NCI-H526 treated with DMSO at 0.1 percent for 48 hours (cell line): Measurements from ENCODE around the gene DCUN1D4.
"Not testable (repeated sequence)": the region's sequence is repeated elsewhere in the genome, so short reads cannot be mapped to it uniquely, and the experiment has no call there.

Experiments
- DNase-seq: peaks from one replicate; lab custom pipeline; 2025; lab: John Stamatoyannopoulos, UW

DCUN1D4 gene

DNA sequence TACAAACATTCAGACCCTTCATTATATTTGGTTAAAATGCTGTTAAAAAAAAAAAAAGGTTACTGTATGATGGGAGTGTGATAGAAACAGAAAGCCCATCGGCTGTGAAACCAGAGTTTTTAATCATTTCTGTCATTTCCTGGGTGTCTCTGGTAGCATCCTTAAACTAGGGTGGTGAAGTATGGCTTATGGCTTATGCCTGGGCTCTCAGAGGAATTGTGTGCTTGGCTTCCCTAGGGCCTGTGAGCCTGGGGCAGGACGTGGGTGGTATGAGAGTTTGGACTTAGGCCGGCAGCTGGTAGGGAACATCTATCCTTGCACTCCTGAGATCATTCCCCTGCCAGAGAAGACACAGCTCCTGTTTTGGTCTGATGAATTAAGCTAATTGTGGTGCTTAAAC lies 52.2 kb downstream of the DCUN1D4 start:
- no peak for DNase-seq

DNA sequence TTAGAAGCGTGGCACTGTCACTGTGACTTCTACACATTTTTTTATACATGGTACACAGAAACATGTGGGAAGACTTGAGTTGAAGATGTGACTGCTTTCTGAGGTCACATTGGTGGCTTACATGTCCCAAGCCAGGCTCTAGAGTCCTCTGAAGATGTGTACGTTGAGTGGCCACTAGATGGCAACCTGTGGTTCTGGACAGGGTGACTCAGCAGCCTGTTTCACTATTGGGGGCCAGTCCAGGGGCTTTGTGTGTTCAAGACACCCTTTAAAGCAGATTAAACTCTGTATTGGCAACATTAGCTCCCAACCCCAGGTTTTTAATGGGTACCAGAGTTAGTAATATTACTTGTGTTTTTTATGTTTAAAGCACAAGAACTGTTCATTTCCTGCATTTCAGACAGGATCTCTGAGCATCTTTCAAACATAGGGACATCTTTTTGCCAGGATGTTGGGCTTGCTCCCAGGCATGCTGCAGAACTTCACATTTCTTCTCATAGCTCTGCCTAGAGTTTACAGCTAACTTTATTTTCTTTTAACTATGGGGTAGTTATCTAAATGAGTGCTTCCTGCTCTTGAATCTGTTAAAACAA lies 53.0 kb downstream of the DCUN1D4 start:
- peak; percentile 49 for DNase-seq

DNA sequence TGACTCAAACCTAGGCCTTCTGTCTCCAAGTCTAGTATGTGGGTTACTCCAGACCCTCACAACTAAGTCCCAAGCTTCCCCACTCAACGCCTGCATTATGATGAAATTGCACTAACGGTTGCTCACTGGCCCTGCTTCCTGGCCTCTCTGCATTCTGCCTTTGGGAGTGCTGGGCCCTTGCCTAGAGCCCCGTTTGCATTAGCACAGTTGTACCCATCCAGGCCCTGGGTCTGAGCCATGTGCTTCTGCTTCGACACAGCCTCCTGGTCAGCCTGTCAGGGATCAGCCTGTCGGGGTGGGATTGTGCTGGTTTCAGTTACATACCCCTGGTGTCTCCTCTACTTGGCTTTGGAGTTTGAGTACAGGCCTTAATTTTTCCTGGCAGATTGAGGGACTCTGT lies 58.4 kb downstream of the DCUN1D4 start:
- DNase-seq = no peak

DNA sequence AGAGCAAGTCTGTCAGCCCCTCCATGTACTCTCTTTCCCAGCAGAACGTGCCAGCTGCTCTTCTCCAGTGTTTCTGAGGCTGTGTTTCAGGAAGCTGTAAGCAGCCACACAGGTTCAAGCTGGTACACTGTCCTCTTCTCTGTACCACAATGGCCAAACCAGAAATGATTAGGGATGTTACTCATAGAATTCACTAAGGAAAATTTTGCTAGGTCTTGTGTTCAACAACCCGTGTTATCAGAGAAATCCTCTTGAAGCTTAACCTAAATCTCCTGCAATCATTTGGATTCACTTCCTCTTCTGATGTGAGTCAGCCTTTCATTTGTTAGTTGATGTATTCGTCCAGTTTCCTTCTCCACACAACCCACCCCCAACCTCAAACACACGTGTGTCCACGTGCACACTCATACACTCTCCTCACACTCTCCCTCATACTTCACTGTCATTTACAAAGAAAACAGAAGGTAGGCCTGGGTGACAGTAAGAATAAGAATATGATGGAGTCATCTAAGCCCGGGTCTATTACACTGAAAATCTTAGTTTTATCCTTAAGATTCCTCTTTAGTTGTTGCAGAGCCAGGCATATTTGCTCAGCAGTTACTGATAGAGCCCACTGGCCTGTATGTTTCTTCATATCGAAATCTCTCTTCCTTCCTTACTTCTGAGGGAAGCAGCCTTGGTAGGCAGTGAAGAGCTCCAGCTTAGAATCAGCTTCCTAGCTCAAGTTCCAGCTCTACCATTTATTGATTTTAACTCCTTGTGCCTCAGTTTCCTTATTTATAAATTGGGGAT lies 63.4 kb downstream of the DCUN1D4 start:
- no peak for DNase-seq

DNA sequence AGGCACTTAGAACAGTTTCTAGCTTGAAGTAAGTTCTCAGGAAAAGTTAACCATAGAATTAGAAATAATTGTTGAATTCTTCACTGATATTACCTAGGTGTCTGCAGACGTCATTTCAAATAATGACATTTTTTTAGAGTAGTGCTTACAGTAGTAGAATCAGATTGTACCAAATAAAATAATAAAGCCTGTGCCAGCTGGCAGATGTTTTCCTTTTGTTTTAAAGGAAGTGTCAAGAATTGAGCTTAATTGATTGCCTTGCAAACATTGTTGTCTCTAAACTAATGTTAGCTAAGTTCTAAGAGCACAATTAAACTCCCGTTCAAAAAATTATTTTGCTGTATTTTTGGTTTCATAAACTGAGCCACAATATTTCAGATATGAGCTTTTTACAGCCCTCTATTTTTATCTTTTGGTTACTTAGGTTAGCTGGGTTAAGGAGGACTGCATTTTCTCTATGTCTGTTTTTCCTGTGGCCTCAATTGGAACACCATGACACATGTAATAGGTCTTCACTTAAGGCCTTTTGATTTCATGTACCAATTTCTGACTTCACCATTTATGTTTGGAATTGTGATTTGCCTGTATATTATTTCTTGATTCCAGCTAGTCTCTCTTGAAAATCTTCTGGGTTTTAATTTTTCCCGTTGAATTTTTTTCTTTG lies 64.2 kb downstream of the DCUN1D4 start:
- DNase-seq = no peak

DNA sequence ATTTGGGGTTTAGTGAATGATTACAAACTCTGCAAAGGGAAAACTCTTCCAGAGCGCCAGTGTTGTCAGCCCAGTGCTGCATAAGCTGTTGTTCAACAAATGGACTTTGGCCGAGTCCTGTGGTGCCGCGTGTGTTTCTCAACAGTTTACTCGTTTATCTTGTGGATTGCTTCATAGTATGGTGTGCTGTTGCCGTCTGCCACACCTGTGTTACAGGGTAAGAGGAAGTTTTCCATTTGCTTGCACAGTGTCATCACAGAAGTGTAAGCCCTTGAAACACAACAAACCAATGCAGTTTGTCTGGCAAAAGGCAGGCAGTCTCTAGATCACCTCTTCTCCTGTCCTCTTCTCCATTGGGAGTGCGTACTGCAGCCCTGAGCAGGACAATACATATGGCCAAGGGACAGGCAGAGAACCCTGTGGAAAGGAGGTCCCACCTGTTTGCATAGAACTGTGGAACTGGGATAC lies 66.3 kb downstream of the DCUN1D4 start:
- no peak for DNase-seq

DNA sequence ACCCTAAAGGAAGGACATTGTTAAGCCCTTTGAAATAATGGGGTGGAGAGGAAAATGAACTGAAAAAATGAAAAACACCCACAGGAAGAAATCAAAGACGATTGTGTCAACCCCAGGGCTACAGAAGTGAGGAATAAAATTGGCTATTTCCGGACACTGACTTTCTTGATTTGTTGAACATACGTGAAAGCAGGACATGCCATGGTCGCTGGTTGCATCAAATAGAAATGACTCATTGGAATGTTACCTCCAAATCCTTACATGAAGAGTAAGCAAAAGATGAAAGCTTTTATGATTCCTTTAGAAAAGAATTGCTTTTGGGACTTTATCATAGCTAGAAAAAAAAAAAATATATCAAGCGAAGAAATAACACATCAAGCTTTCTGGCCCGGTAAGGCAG lies 75.3 kb downstream of the DCUN1D4 start:
- no peak for DNase-seq

DNA sequence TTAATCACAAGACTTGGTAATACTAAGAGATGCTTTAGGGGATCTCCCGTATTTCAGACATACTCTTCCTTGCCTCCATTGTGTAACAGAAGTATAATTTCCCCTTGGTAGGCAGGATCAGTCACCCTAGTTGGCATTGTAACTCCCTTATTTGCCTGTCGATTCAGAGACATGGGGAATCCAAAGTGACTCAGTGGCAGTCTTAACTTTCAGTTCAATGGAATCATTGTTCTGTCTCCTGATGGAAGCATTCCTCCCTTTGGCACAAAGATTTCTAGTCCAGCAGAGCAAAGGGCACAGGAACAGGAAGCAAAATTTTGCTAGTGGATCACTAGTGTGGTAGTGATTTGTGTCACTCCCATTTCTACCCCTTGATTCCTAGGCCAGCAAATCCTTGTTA lies 80.4 kb downstream of the DCUN1D4 start:
- no peak for DNase-seq

DNA sequence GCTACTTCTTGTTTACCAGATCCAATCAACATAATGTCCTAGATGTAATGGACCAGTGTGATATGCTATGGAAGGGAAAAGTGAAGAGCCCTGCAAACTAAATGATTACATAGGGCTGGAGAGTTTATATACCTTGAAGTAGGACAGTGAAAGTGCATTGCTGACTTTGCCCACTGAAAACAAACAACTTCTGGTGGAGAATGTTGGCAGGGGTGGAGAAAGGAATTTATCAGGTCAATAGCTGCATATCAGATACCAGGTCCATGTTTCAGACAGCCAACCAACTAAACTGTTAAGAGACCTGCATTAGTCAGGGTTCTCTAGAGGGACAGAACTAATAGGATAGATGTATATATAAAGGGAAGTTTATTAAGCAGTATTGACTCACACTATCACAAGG lies 82.4 kb downstream of the DCUN1D4 start:
- no peak for DNase-seq

DNA sequence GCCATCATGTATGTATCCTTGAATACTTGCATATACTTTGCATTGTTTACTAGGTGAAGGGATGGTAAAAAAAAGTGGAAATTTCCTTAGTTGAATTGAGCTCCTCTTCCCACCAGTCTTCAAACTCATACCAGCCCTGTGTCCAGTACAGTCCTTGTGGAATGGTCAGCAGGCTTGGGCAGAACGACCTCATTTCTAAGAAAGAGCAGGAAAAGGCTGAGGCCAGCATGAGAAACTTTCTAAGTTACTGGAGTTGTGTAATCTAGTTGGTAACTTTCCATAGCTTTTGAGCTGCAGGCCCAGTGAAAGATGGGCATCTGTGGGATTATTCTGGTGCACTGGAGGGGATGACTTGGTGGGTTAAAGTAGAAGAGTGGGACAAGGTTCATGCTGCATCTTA lies 87.6 kb downstream of the DCUN1D4 start:
- DNase-seq = no peak

DNA sequence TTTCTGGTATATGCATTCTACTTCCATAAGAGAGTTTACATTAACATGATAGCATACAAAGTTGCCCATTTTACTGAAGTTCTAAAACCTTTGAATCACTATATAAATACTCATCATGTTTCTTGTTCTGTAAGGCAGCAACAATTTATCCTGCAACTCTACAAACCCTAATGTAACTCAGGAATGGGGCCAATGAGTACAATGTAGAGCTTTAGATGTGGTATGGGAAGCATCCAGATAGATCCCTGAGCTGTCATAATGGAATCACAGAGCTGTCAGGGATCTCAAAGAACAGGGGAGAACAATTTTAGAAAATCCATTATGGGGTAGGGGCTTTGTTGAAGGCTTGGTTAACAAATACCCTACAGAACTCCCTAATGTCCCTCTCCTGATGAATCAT lies 88.5 kb downstream of the DCUN1D4 start:
- DNase-seq = no peak

DNA sequence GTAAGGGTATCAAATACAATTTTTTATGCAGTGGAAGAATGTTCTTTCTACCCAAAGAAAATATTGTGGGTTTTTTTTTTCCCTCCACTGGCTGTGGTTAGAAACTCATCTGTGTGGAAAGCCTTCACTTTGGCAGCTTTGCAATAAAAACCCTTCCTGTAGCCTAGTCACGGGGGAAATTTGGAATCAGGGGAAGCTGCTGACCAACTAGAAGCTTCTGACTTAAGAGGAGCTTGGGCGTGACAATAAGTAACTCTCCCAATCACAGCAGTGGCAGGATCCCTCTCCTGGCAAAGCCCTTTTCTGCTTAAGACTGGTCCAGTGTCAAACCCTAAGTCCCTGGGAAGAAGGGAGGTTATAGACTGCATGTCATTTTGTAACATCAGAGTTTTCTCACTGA lies 89.3 kb downstream of the DCUN1D4 start:
- DNase-seq = no peak

DNA sequence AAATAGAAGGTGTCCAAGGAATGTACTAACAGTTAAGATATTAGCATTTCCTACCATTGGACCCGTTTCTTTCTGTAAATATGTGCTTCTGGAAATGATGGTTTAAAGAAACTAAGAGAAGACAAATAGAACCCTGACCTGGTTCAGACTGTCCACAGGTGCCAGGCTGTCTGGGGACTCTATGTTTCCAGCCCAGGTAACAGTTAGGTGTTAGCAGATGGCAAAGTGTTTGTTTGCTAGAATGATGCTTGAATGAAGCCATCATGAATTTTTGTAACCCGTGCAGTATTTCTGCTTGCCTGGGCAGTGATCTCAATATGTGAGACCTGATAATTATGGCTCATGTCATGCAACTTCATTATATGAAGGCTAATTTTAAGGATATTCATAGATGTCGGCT lies 89.7 kb downstream of the DCUN1D4 start:
- DNase-seq = no peak

DNA sequence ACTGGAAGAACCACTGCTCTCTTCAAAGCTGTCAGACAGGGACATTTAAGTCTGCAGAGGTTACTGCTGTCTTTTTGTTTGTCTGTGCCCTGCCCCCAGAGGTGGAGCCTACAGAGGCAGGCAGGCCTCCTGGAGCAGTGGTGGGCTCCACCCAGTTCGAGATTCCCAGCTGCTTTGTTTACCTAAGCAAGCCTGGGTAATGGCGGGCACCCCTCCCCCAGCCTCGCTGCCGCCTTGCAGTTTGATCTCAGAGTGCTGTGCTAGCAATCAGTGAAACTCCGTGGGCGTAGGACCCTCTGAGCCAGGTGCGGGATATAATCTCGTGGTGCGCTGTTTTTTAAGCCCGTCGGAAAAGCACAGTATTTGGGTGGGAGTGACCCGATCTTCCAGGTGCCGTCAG lies 97.5 kb downstream of the DCUN1D4 start:
- DNase-seq = not testable (repeated sequence)

DNA sequence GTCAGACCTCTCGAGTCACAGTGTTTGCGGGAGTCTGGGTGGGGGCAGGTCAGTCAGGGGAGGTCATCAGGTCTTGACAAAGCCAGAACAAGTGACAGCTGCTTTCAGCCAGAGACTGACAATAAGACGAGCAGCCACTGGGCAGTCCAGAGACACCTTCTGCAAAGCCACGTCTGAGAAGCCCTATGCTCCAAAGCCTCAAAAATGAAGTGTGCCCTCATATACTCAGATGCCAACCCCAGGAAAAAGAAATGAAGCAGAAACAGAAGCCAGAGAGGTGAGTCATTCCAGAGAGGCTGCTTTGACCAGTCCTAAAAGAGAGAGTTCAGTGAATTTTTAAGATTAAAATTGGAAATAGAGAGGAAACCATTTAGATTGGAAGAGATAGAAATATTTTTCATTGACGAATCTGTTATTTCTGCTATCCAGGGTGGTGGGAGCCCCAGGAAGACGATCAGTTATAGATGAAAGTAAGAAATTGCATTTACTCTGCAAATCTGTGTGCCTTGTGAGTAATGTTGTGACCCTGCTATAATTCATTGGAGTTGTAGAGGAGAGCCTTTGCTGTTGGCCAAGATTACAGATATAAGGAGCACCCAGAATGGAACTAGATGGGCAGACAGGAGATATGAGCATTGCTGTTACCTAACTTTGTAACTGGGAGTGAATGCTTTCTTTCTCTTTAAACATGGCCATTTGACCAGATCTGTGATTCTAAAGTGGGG lies 99.3 kb downstream of the DCUN1D4 start:
- no peak for DNase-seq

DNA sequence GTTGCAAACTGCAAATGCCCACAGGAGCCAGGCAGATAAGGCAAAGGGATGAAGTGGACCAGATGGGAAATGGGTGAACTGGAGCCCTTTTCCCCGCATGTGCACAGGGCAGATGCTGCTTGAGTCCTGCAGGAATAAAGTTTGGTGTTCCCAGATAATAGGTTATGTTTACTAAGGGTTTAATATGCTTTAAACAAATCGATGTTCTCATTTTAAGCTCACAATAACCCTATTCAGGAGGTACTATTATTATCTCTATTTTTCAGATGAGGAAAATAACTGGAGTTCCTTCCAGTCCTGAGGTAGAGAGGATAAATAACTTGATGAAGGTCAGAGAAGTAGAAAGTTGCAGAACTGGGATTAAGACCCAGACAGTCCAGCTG lies 99.9 kb downstream of the DCUN1D4 start:
- no peak for DNase-seq

DNA sequence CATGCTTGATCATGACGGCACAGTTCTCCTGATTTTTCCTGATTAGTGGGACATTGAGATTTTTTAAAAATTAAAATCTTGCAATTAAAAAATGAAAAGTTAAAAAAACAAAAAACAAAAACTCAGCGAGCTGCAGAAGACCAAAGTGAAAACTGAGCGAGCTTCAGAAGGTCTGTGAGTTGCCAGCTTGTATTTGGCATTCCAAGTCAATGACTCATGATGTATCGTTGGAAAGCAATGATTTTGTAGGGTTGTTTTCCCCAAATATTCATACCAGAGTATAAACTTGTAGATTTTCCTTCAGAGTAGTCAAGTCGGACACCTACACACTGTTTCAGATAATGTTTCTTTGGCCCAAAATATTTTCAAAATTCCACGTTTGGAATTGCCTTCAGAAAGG lies 100.3 kb downstream of the DCUN1D4 start:
- DNase-seq = no peak

DNA sequence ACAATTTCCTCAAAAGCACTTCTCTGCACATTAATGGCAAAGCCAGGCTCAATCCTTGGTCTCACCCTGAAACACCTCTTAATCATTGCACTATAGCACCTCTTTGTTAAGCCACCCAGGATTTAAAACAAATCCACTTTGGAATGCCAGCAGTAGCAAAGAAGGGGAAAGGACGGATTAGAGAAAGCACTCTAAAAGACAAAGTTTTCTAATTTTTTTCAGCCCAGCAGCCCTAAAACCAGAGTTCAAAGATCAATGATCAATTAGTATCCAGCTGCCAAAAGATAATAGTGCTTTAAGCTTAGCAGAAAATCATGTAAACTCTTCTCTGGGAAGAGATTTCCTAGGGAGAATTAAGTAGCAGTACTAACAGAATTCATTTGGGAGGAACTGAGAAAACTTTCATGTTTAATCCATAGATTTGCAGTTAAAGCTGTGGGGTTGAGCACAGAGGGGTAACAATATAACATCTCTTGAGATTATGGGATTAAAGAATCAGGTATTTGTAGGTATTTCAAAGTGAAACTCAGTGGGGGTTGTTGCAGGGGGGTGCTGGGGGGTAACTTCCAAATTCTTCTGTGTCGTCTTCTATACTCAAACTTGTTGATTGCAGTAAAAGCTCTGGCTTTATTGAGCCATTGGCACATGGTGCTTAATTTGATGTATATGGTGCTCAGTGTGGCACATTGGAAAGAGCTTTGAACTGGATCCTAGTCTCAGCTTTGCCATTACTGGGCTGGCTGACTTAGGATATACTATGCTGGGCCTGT lies 115.4 kb downstream of the DCUN1D4 start:
- DNase-seq = no peak

DNA sequence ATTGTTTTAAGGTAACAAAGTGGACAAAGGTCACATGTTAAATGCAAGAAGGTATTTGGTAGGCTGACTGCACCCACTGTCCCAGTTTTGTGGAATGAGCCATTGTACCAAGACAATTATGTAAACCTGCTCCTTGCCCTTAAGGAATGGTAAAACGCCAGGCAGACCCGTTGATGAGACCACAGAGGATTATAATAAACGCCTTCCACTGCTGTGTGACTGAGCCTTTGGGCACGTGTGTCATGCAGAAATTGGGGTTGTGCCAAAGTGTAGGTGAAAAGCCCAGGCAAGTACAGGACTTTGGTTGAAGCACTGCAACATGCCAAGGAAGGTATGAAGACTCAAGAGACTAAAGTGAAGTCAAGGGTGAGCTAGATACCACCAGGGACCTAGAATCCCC lies 117.5 kb downstream of the DCUN1D4 start:
- DNase-seq = no peak

DNA sequence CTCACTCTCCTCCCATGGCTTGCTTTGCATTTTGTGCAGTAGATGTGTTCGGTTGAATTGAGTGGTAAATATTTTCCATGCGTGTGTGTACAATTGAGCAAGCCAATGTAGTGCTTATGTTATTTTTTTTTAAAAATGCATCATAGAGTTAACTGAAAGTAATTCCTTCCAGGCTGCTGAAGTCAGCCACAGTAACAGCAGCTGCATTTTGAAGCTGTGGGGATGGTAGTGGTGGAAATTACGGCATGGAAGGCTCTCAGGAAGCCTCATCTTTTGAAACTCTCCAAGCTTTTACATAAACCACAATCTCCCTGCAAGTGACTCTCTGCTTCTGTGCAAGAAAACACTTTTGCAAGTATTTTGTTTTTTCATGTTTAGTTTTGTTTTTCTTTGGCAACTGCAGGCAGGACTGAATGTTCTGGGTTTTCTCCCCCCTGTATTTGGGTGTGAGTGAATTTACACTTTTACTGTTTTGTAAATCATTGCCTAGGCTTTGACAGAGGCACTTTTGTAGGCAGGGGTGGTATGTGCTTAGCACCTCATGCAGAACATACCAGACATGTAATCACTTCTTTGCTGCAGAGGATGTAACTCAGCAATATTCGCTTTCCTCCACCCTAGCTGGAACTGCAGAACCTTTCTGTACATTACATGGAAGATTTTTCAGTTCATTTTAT lies 121.0 kb downstream of the DCUN1D4 start:
- DNase-seq = no peak

DNA sequence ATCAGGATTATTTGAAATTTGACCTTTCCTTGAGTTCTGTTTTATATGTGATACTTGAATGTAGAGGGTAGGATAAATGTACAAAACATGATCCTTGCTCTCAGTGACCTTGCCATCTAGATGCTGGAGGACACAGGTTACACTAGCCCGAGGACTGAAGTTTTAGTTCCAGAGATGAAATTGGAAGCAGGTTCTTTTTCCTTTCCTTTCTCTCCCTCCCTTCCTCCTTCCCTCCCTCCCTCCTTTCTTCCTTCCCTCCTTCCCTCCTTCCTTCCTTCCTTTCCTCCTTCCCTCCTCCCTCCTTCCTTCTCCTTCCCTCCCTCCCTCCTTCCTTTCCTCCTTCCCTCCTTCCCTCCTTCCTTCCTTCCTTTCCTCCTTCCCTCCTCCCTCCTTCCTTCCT lies 122.9 kb downstream of the DCUN1D4 start:
- no peak for DNase-seq
